Suppressor macrophage (primary cell): ENCODE results near the gene FAM89A.

Experiments
- DNase-seq, 4 experiments: peaks; one replicate each; pipeline ENCODE4 v3.0.0-alpha.2; 2020 to 2022
- total RNA-seq, 17 experiments: gene quantifications; one replicate each; lab custom pipeline; 2026; ENCODE audit warnings: mixed read lengths in 6 of 17, inconsistent platforms in 3 of 17; lab: John Stamatoyannopoulos, UW

The FAM89A gene
- total RNA-seq, result 2.0 to 15.6 (median 7.8) reads per million in 17 experiments

DNA sequence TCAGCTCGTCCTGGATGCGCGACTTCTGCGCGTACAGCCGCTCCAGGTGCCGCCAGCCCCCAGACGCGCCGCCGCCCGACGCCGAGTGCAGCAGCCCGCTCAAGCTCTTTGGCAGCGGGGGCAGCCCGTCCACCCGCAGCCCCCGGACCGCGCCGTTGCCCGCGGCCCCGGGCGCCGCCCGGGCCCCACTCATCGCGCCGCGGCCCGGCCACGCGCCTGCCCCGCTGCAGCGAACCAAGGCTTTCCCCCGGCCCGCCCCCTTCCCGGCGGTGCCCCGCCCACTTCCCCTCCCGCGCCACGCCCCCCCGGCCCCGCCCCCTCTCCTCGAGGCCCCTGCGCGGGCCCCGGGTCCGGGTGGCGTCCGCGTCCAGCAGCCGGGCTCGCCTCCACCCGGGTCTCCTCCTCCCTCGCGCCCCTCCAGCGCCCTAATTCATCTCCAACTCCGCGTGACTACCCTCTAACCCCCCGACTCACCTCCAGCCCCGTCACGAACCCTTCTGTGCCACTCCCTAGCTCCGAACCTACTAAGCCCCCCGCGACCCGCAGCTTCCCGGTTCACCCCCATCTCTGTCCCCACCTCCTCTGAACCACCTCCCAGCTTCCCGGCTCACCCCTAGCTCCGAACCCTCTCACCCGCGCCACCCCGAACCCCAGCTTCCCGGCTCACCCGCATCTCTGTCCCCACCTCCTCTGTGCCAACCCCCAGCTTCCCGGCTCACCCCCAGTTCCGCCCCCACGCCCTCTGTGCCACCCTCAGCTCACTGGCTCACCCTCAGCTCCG, at the start of gene FAM89A:
Gene FAM89A, minus strand, starts transcription at position 236 of the 781 bp plus-strand sequence. Its CDS starts 43 bp downstream, at position 193.
- DNase-seq, result peak; percentile 59 to 88 (median 74)

DNA sequence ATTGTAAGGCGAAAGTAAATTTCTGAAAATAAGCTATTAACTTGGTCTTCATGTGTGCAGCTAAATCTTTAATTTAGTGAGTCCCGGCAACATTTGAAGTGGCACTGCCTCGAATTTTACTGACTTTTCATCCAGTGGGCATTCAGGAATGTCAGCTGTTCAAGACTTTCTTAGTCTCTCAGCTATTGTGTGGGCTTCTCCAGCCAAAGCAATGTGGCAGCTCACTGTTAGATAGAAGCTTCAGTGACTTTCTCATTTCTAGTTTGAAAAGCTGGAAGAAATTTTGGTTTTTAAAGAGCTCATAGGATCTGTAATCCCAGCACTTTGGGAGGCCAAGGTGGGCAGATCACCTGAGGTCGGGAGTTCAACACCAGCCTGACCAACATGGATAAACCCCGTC, 44.3 kb upstream of the FAM89A start:
- DNase-seq, result no peak

- no peak for DNase-seq
Observed at GRCh38 chr1:231079163-231079562, 39.1 kb upstream of the FAM89A start.

DNA sequence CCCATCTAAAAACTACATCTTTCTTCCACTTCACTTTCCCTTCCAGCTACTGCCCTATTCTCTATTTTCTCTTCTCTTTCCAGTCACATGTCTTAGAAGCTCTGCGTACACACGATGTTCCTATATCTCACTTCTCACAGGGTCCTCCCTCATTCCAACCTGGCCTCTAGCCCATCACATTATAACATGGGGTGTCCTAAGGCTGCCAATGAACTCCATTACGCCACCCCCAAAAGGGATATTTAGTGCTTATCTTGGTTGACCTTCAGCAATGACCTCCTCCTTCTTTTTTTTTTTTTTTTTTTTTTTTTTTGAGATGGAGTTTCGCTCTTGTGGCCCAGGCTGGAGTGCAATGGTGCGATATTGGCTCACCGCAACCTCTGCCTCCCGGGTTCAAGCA, 38.2 kb upstream of the FAM89A start:
- DNase-seq, result no peak

DNA sequence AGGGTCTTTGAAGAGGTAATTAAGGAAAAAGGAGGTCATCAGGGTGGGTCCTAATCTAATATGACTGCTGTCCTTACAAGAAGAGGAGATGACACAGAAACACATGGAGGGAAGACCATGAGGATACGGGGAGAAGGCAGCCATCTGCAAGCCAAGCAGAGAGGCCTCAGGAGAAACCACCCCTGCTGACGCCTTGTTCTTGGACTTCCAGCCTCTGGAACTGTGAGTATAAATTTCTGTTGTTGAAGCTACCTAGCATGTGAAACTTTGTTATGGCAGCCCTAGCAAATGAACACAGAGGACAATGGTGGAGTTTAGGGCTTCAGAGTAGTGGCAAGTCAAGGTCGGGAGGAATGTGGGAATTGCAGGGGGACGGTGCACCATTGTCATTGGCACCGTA, 36.7 kb upstream of the FAM89A start:
- no peak for DNase-seq

DNA sequence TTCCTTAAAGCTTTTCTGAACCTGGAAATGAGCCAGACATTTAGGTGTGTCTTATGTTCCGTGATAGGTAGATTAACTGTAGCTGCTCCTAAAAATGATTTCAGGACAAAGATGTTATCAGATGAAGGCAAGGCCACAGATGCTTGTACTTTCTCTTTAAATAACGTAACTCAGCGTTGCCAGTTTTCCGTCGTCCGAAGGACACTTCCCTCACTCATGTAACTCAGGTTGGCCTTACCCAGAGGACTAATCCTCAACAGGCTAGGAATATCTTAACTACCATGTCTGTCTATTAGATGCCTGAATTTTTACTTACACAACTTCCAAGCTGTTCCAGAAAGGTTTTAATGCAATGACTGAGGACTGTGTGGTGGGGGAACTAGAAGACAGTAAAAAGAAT, 35.4 kb upstream of the FAM89A start:
- DNase-seq, result no peak

GRCh38 chr1:231075020-231075419, 35.0 kb upstream of the FAM89A start:
- DNase-seq, result no peak

DNA sequence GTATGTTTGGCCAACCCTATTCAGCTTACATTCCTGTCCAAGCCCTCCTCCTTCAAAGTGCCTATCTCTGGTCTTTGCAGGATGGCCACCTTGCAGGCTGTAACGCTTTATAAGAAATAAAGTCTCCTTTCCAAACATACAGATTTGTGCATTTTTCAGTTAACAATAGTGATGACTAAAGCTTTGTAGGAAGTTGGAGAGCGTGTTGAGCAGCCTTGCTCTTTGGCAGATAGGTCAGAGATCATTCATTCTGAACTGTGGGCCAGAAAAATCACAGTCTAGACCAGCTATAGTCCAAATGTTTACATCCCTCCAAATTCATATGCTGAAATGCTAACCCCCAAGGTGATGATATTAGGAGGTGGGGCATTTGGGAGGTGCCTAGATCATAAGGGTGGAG, 34.0 kb upstream of the FAM89A start:
- no peak for DNase-seq

DNA sequence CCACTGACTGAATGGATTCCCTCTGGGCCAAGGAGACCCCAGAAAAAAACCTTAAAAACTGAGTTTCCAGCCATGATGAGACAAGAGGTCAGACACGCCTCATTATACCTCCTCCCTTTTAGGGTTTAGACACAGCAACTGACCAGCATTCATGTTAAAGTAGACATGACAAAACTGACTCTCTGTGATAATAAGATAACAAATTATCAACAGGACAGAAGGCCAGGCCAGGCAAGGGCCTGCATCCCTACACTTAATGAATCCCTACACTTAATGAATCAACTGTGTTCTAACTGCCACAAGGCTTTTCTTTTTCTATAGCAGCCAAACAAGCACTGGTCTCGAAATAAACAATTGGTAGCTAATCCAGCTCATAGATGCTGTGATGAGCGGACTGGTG, 33.3 kb upstream of the FAM89A start:
- no peak for DNase-seq

DNA sequence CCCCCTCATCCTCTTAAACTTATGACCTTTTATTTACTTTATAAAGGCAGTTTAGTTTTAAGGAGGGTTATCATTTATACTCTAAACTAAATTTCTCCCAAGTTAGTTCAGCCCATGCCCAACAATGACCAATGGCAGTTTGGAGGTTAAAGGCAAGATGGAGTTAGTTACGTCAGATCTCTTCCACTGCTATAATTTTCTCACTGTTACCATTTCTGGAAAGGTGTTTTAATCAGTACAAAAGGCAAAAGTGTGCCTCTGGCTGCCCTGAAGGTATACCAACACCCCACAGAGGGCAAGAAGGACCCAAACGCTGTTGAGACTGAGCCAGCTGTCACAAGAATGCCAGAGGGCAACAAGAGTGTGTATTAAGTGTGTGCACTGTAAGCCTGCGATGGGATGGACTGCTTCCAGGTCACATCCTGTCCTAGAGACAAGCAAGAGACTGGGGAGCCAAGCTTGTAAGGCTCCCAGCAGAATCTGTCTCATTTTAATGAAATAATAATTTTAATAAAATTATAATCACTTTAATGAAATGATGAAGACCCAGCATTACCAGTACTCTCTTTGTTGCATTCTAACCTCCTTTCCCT, 32.5 kb upstream of the FAM89A start:
- no peak for DNase-seq

- no peak for DNase-seq
Observed at GRCh38 chr1:231072041-231072440, 32.0 kb upstream of the FAM89A start.

DNA sequence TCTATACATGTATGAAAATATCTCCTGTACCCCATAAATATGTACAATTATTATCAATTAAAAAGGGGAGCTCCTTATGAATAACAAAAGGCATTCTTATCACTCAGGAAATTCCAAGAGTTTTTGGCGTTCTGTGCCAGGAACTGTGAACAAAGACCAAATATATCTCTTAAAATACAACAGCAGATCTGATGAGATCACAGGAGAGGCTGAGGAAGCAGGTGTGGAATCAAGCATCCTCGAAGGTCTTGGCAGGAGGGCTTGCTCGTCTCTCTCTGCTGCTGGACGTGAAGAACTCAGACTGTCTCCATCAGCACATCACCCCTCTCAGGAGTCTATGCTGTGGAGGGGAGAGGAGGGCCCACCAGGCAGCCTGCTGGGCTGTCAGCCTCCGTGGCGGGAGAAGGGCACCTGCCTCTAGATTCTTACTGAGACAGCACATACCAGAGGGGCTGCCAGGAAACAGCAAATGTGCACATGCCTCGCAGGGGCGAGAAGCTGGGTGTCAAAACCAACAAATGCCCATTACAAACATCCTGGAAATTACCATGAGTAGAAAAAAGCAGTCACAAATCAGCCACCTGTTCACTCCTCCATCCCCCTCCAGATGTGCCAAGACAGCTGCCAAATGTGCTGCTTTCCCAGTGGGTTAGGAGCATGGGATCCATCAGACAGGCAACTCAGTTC, 30.8 kb upstream of the FAM89A start:
- DNase-seq, result no peak

DNA sequence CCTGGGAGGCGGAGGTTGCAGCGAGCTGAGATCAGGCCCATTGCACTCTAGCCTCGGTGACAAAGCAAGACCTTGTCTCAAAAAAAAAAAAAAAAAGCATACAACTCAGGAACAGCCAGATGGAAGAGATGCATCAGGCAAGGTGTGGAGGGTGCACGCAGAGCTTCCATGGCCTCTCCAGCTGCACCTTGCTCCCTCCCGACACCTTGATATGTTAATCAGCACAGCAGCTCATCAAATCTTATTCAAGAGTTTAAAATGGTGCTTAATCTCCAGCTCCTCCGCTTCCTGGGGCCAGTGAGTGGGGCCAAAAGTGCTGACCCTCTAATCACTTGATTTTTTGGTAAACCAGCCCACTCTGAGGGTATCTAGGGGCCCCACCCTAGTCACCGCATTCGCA, 29.3 kb upstream of the FAM89A start:
- DNase-seq, result no peak

DNA sequence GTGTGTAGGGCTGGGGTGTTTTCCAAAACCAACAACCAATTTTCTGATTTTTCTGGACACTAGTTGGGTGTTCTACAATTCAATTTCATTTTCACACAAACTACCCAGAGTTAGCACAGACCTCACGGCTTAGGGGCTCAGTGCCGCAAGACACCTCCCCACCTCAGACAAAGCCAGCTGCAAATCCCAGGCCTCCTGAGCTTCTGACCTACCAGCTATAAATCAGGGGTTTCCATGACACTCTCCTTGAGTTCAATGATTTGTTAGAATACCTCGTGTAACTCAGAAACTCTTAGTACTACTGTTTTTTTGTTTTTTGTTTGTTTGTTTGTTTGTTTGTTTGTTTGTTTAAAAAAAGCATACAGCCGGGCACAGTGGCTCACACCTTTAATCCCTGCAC, 28.7 kb upstream of the FAM89A start:
- DNase-seq, result no peak

- no peak for DNase-seq
Observed at GRCh38 chr1:231065510-231066241, 25.6 kb upstream of the FAM89A start.

GRCh38 chr1:231064418-231064817, 24.4 kb upstream of the FAM89A start:
- DNase-seq, result no peak

- DNase-seq, result no peak
Observed at GRCh38 chr1:231063331-231063730, 23.3 kb upstream of the FAM89A start.

DNA sequence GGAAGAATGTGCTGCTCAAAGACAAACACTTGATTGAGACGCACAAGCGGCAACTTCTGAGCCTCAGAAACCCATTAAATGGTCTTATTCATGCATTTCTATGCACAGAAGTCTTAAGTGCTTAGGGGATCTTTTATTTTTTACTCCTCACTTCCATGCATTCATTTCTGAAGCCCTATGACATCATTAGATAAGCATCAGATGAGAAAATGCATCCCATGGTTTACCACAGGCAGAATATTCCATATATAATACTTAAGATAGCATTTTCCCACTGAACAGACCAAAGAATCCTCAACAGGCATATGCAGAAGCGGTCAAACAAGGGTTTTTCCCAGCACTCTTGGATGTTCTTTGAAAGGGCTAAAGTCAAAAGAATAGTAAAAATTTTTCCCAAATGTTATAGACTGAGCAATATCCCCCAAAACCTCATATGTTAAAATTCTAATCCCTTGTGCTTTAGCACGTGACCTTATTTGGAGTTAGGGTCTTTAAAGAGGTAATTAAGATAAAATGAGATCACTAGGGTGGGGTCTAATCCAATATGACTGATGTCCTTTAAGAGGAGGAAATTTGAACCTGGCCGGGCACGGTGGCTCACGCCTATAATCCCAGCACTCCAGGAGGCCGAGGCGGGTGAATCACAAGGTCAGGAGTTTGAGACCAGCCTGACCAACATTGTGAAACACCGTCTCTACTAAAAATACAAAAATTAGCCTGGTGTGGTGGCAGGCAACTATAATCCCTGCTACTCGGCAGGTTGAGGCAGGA, 22.6 kb upstream of the FAM89A start:
- DNase-seq, result no peak

DNA sequence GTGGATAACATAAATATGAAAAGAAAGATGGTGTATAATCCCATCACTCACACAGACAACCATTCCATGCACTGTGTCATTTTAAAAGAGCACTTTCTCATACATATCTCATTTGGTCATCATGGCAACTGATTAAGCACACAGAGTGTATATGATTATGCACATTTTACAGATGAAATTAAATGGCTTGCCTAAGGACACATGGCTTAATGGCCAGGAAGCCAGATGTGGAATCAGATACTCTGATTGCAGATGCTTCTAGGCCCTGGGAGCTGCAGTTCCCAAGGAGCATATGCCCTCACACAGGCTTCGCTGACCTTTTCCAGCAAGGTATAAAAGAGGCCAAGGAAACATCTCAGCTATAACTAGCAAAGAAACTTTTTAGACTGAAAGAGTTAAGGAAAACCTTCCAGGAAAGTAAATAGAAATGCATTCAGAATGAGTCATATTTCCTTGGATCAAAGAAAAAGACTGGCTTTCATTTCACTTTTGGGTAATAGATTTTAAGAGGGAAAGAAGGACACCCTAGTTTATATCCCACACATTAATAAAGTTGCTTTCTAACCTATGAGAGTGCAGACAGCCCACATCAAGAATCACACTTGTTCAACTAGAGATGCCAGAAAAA, 19.6 kb upstream of the FAM89A start:
- no peak for DNase-seq

DNA sequence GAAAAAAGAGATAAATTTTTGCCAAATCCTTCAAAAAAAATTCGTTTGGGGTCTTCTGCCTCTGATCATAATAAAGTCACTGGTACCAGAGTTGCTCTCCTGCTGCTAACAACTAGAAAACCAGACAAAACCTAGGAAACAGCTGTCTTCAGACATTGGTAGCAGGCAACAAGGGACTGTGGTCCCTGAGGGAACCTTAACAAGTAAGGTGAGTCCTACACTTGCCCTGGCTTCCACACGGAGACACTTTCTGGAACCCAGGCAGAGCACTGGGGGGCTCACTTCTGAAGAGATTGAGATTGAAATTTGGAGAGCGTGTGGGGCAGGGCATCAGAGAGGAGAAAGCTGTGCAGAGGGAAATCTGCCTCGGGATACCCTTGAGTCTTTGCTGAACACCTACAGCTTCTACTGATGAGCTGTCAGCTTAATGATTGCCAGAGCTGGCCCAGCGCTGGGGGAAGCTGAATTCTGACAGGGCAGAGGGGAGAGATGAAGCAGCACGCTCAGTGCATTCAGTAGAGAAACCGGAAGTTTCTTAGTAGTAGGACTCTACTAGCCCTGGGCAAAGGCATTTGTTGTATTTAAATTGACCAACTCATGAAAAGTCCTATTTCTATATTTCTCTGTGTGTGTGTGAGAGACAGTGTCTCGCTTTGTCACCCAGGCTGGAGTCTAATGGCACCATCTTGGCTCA, 18.5 kb upstream of the FAM89A start:
- DNase-seq, result no peak

- DNase-seq, result no peak
Observed at GRCh38 chr1:231057410-231057809, 17.4 kb upstream of the FAM89A start.
